Activated CD8-positive, alpha-beta T cell treated with anti-CD3 and anti-CD28 coated beads for 36 hours (primary cell): ENCODE data around the gene IGFBP1. TPM values are rescaled to one million over a fixed set of nuclear protein-coding genes. Genes with fewer than 3 reads are reported as not detected.

Source experiments
- ATAC-seq: fragments of 200-7000 bp; cut with Tn5 transposase; one replicate; pipeline ENCODE4 v1.10.0; 2021; ENCODE audit warnings: mild to moderate bottlenecking, moderate library complexity
- CTCF ChIA-PET: fragments of 350-600 bp; sonication (Branson Sonifier 250); formaldehyde crosslinking; loops from one replicate; lab custom pipeline; 2021; ENCODE audit warnings: antibody characterized with exemption; lab: Charles Lee
- POLR2A ChIA-PET: fragments of 350-600 bp; sonication (Branson Sonifier 250); formaldehyde crosslinking; loops from one replicate; lab custom pipeline; 2021; ENCODE audit warnings: antibody characterized with exemption; lab: Charles Lee
- DNase-seq: peaks from one replicate; pipeline ENCODE4 v3.0.0-alpha.2; 2020
- H3K27ac Mint-ChIP-seq: one replicate; pipeline ENCODE4 v1.8.0; 2021; ENCODE audit warnings: mild to moderate bottlenecking, mixed read lengths
- H3K27me3 Mint-ChIP-seq: one replicate; pipeline ENCODE4 v1.8.0; 2021; ENCODE audit warnings: mixed read lengths
- H3K36me3 Mint-ChIP-seq: one replicate; pipeline ENCODE4 v1.8.0; 2021; ENCODE audit warnings: low read depth, mixed read lengths
- H3K4me1 Mint-ChIP-seq: one replicate; pipeline ENCODE4 v1.8.0; 2021; ENCODE audit warnings: low read depth, mixed read lengths
- H3K4me3 Mint-ChIP-seq: one replicate; pipeline ENCODE4 v1.8.0; 2021; ENCODE audit warnings: mild to moderate bottlenecking, moderate library complexity, mixed read lengths
- H3K9me3 Mint-ChIP-seq: one replicate; pipeline ENCODE4 v1.8.0; 2021; ENCODE audit warnings: mixed read lengths
- CTCF ChIP-seq: fragments of 200-600 bp; IDR thresholded peaks from one replicate; pipeline ENCODE4 v1.8.0; 2022; ENCODE audit warnings: antibody characterized with exemption, mild to moderate bottlenecking
- intact Hi-C: fragments of 100-400 bp; cut with micrococcal nuclease; formaldehyde crosslinking; loops from one replicate; pipeline ENCODE4 v1.10.0; 2022
- total RNA-seq, 2 experiments: library from RNA; stranded (reverse); gene quantifications; one replicate each; pipeline ENCODE4 v1.2.3, GENCODE V29; 2021

Gene IGFBP1
- total RNA-seq, 2 experiments from 2014 or later, result not detected

- no peak for TF ChIP-seq CTCF
- peaks cover 26% of the 10 kb centered on the region for H3K27me3 Mint-ChIP-seq
- POLR2A ChIA-PET, result no interaction called here
- DNase-seq, result no peak
- H3K4me1 Mint-ChIP-seq, result no peaks in the 10 kb centered on the region
- H3K27ac Mint-ChIP-seq, result no peak overlapping the region
- no peak overlapping the region for H3K4me3 Mint-ChIP-seq
- H3K9me3 Mint-ChIP-seq, result peaks cover 4% of the 10 kb centered on the region
- CTCF ChIA-PET, result interaction anchor here (2.2 kb wide), 1 partner anchor 20 kb away, joined by 6 read pairs; no protein-coding TSS in a partner anchor
- no peaks in the 10 kb centered on the region for H3K36me3 Mint-ChIP-seq
- intact Hi-C loops, result no loop called here
- no peak for ATAC-seq
Observed at GRCh38 chr7:45898222-45898621, 9.9 kb downstream of the IGFBP1 start.

GRCh38 chr7:45901566-45901965 lies 13.3 kb downstream of the IGFBP1 start:
- no peak for ATAC-seq
- no peak overlapping the region for H3K27ac Mint-ChIP-seq
- ChIA-PET POLR2A (no interaction called here), CTCF (interaction anchor here (1.3 kb wide), 1 partner anchor 16 kb away, joined by 3 read pairs; no protein-coding TSS in a partner anchor)
- no peaks in the 10 kb centered on the region for H3K36me3 Mint-ChIP-seq
- no peaks in the 10 kb centered on the region for H3K4me1 Mint-ChIP-seq
- H3K27me3 Mint-ChIP-seq, result peaks cover 10% of the 10 kb centered on the region
- no peak overlapping the region for H3K4me3 Mint-ChIP-seq
- DNase-seq, result no peak
- intact Hi-C loops, result no loop called here
- peaks cover 8% of the 10 kb centered on the region for H3K9me3 Mint-ChIP-seq
- TF ChIP-seq CTCF, result no peak

- H3K4me3 Mint-ChIP-seq, result no peak overlapping the region
- H3K27ac Mint-ChIP-seq, result no peak overlapping the region
- H3K9me3 Mint-ChIP-seq, result peaks cover 8% of the 10 kb centered on the region
- H3K27me3 Mint-ChIP-seq, result peaks cover 9% of the 10 kb centered on the region
- ChIA-PET CTCF (interaction anchor here (1.3 kb wide), 1 partner anchor 15 kb away, joined by 3 read pairs; no protein-coding TSS in a partner anchor), POLR2A (no interaction called here)
- ATAC-seq (no peak), DNase-seq (no peak)
- no peak for TF ChIP-seq CTCF
- no peaks in the 10 kb centered on the region for H3K36me3 Mint-ChIP-seq
- H3K4me1 Mint-ChIP-seq, result no peaks in the 10 kb centered on the region
- intact Hi-C loops, result no loop called here
Observed at GRCh38 chr7:45902820-45903219, 14.5 kb downstream of the IGFBP1 start.

- TF ChIP-seq CTCF, result no peak
- ATAC-seq, result no peak
Observed at GRCh38 chr7:45909561-45909960, 21.3 kb downstream of the IGFBP1 start.

GRCh38 chr7:45910855-45911254 lies 22.6 kb downstream of the IGFBP1 start:
- no peaks in the 10 kb centered on the region for H3K36me3 Mint-ChIP-seq
- H3K27ac Mint-ChIP-seq, result no peak overlapping the region
- peaks cover 2% of the 10 kb centered on the region for H3K4me1 Mint-ChIP-seq
- DNase-seq (no peak), ATAC-seq (no peak)
- intact Hi-C loops, result no loop called here
- peaks cover 14% of the 10 kb centered on the region for H3K27me3 Mint-ChIP-seq
- no peak overlapping the region for H3K4me3 Mint-ChIP-seq
- no peak for TF ChIP-seq CTCF
- ChIA-PET POLR2A (interaction anchor here (0.6 kb wide), 1 partner anchor 17 kb away, joined by 3 read pairs; no protein-coding TSS in a partner anchor), CTCF (no interaction called here)
- H3K9me3 Mint-ChIP-seq, result peaks cover 2% of the 10 kb centered on the region

More at GRCh38 chr7:45909561-45909960, 21.3 kb downstream of the IGFBP1 start:
- Mint-ChIP-seq H3K36me3 (no peaks in the 10 kb centered on the region), H3K4me3 (no peak overlapping the region), H3K27ac (no peak overlapping the region), H3K27me3 (peaks cover 12% of the 10 kb centered on the region), H3K9me3 (peaks cover 2% of the 10 kb centered on the region), H3K4me1 (no peaks in the 10 kb centered on the region)
- ChIA-PET POLR2A (no interaction called here), CTCF (interaction anchor here (1.3 kb wide), 1 partner anchor 8 kb away, joined by 5 read pairs; no protein-coding TSS in a partner anchor)
- no peak for DNase-seq
- intact Hi-C loops, result no loop called here
